ENCODE data around the gene ACAT2.
"Not testable (repeated sequence)": the region's sequence is repeated elsewhere in the genome, so short reads cannot be mapped to it uniquely, and the experiment has no call there.

Gene ACAT2

DNA sequence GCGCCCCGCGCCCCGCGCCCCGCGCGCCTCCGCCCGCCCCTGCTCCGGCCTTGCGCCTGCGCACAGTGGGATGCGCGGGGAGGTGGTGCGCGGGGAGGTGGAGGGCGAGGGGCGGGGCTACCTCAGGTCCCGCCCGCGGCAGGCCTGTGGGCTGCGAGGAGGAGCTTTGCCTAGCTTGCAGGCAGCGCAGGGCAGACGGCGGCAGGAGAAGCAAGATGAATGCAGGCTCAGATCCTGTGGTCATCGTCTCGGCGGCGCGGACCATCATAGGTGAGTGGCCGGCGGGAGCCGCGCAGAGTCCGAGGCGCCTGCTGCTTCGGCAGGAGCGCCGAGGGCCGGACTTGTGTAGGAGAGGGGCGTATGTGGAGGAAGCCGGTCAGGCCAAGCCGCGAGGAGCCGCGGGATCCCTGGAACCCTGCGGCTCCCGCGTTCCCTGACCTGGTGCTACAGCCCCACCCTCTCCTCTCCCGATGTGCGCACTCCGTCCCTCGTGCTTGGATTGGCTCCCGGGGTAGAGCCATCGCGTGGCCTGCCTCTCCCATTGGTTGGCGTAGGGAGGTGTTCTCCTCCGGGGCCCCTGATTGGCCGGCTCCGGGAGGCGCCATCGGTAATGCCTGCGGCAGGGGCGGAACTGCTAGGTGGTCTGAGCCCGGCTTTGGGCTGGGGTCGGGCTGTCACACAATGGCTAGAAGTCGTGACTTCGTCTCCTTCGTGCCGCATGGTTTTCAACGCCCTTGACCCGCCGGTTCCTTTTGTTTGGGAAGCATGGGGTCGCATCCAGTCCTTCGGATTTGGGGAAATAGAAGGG is at the start of gene ACAT2:
TSS of gene ACAT2 (plus strand) at position 173 of the 808 bp plus-strand sequence. CDS start at position 216, 43 bp downstream.
- peak; percentile 92 for DNase-seq

DNA sequence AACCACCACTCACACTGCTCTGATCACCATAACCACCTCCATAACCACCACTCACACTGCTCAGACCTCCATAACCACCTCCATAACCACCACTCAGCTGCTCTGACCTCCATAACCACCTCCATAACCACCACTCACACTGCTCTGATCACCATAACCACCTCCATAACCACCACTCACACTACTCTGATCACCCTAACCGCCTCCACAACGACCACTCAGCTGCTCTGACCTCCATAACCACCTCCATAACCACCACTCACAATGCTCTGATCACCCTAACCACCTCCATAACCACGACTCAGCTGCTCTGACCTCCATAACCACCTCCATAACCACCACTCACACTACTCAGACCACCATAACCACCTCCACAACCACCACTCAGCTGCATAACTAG is 49.5 kb upstream of the ACAT2 start:
- DNase-seq, result not testable (repeated sequence)

DNA sequence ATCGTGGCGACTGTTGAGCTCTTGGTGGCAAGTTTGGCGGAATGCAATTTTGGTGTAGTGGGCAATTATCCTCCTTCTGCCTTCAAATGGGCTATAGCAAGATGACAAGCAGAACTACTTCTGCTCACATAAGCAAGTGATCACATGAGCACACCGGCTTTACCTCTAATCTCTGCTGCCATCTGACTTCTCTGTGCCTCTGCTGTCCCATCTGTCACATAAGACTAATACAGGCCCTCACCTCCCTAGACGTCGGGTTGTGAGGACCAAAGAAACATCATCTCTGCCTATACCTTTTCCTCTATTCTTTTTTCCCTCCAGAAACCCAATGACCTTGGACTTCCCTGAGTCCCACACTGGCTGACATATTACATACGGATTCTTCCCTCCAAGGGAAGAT is 47.9 kb upstream of the ACAT2 start:
- DNase-seq, result no peak

DNA sequence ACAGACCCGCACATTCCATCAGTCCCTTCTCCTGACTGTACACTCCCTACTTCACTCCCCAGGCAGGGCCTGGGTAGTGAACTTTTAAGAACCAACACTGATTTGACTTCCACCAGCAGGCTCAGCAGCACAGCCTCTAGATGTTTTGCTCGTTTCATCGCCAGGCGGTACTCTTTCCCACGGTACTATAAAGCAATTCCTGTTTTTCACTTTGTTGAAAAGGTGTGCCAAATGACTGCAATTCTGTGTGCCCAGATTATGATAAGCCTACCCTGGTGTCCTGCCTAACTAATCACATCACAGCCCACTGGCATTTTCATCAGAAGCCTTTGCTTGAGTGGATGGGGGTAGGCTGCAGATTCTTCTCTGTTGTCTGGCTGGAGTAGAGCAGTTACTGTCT is 47.4 kb upstream of the ACAT2 start:
- DNase-seq, result no peak

DNA sequence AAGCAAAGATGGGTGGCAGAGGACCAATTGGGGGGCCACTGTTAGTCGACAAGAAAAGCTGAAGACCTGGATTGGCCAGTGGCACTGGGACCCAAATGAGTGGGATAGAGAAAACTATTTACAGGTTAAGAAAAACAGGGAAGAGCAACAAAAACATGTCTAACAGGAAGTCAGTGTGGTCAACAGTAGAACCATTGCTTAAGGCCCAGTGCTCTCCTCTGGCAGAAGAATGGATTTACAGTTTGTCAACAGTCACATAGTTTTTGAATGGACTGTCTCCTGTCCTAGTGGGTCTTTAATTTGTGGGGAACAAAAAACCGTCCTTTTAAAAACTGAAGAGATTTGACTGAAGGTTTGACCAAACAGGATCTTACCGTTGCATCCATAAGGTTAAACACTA is 46.7 kb upstream of the ACAT2 start:
- DNase-seq, result no peak

DNA sequence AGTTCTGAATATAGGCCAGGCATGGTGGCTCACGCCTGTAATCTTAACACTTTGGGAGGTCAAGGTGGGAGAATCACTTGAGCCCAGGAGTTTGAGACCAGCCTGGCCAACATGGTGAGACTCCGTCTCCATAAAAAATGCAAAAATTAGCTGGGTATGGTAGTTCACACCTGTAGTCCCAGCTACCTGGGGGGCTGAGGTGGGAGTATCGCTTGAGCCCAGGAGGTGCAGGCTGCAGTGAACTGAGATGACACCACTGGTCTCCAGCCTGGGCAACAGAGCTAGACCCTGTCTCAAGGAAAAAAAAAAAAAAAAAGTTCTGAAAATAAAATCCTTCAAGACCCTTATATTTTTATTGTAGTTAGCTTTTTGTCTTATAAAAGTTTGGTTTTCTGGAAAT is 46.2 kb upstream of the ACAT2 start:
- DNase-seq, result no peak

DNA sequence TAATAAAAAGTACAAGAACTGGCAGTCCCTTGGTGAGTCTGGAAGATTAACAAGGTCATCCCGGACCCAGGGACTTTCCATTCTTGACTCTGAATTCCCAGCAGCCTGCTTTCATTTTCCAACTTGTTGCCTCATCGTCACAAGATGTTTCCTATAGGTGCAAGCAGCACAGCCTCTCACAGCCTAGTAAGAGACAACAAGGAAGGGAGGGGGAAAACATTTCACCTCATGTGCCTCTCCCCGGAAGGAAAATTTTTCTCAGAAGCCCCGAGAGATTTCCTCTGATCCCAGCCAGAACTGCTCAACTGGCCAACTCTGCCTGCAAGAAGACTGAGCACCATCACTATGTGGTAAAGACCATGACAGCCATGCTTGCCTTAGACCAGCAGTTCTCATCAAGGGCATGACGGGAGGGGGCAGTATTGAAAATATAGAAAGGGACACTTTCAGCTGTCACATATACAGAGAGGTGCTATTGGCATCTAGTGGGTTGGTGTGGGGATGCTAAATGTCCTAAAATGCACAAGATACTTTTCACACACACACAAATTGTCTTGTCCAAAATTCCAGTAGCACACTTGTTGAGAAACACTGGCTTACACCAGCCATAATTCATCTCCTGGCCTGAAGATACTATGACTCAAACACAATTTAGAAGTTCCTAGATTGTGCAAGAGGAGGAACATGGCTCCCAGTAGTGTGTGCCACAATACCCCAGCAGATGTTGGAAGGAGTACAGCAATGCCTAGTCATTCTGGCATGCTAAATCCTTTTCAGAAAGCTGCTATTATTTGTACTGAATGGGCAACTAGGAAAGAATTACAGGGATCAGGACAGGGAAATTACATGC is 45.4 kb upstream of the ACAT2 start:
- no peak for DNase-seq

DNA sequence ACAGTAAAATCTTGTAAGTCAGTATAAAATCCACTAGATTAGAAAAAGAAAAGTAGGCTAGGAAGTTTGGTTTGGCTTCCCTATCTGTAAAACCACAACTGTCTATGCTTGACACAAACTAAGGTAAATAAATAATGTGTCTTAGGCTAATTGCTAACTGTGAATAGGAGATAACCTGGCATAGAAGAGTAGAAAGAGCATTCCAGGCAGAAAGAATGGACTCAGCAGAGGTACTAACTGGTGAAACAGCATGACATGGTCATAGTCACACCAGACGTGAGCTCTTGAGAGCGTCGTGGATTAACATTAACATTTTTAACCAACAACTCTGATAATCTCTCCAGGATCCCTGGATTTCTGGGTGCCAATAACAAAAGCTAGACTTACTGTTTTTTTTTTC is 43.2 kb upstream of the ACAT2 start:
- DNase-seq, result no peak

DNA sequence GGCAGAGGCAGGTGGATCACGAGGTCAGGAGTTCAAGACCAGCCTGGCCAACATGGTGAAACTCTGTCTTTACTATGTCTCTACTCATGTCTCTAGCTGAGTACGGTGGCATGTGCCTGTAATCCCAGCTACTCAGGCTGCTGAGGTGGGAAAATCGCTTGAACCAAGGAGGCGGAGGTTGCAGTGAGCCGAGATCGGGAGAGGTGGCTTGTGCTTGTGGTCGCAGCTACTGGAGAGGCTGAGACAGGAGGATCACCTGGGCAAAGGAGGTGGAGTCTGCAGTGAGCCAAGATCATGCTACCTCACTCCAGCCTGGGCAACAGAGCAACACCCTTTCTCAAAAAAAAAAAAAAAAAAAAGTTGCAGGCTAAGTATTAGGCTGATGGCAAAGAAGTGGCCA is 42.6 kb upstream of the ACAT2 start:
- no peak for DNase-seq

DNA sequence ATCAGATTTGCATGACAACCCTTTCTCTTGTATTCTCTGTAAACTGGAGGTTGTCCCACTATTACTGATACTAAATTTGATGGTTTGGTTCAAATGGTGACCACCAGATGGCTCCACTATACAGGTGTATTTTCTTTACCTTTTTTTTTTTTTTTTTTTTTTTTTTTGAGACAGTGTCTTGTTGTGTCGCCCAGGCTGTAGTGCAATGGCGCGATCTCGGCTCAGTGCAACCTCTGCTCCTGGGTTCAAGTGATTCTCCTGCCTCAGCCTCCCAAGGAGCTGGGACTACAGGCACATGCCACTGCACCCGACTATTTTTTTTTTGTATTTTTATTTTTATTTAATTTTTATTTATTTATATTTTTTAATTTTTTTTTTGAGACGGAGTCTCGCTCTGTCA is 41.1 kb upstream of the ACAT2 start:
- DNase-seq, result no peak

DNA sequence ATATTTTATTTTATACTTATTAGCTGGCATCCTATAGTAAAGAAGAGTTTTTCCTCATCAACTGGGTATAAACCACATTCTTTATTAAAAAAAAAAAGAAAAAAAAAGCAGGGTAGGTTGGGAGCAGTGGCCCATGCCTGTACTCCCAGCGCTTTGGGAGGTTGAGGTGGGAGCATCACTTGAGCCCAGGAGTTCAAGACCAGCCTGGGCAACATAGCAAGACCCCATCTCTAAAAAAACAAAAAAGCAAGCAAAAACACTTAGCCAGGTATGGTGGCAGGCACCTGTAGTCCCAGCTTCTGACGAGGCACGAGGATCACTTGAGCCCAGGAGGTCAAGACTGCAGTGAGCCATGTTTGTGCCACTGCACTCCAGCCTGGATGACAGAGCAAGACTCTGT is 39.9 kb upstream of the ACAT2 start:
- DNase-seq, result not testable (repeated sequence)

DNA sequence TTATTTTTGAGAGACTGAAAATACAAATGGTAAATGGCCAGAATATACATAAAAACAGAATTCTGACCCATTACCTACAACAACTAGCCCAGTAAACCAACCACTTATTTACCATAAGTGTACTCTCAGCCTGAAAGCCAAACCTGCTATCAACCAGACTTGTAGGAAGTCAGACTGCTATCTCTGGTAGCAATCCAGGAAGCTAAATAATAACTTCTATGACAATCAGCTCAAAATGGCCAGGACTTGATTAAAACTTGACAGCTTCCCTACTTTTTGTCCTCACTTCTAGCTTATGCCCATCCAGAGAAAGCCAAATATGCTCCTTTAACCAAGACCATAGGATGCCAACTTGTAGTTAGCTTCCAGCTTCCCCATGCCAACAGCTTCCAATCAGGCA is 39.2 kb upstream of the ACAT2 start:
- no peak for DNase-seq

DNA sequence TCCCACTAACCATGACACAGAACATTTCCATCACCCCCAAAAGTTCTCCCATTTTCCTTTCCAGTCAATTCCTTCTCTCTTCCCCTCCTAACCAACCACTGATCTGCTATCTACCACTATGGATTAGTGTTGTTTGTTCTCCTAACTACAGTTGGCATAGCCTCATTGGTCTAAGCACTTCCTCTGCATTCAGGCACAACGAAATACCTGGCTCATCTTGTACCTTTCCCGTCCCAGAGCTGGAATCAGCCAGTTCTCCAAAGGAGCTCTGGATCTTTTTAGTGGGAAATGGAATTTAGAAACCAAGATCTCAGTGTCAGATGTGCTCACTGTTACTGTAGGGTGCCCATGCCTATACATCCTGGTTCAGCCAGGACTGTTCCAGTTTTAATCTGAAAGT is 38.6 kb upstream of the ACAT2 start:
- DNase-seq, result no peak

DNA sequence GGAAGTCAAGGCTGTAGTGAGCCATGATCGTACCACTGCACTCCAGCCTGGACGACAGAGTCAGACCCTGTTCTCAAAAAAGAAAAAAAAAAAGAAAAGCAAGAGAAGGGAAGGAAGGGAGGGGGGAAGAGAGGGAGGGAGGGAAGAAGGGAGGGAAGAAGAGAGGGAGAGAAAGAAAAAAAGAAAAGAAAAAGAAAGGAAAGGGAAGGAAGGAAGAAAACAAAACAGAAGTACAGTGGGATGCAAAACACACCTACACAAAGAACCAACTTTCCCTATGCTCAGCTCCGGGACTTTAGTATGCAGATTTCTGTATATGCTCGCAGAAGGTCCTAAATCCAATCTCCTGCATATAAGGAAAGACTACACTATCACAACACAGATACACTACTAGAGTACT is 37.1 kb upstream of the ACAT2 start:
- DNase-seq, result no peak

DNA sequence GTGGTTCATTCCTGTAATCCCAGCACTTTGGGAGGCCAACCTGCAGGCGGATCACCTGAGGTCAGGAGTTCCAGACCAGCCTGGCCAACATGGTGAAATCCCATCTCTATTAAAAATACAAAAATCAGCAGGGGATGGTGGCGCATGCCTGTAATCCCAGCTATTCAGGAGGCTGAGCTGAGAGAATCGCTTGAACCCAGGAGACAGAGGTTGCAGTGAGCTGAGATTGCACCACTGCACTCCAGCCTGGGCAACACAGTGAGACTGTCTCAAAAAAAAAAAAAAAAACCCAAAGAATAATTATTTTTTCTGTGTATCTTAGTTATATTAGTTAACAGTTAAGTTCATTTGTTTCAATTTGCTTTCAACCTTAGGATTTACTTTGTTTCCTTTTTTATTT is 36.6 kb upstream of the ACAT2 start:
- DNase-seq, result not testable (repeated sequence)

DNA sequence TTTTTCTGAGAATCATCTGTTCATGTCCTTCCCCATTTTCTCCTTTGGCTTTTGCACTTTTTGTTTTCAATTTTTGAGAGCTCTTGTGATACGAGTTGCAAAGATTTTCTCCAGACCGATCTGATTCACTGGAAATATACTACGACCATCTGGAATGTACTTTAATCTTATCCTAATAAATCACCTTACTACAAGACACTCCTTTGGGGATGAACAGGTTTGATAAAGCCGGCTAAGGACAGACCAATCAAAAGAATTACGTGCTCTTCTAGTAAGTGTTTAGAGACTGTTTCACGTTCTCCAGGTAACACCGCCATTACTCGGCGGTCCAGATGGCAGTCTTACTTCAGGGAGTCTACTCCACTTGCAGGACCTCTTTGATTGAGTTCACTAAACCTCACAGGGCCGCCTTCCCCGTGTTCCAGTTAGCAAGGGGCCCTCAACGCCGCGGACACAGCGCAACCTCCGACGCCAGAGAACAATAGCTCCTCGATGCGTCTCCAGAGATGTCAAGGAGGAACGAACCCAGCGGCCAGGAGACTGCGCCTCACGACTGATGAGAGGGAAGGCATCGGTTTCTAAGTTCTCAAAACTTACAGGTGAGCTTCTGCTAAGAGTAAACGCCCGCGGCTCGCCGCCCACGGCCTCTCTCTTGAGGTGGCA is 35.5 kb upstream of the ACAT2 start:
- DNase-seq, result no peak

DNA sequence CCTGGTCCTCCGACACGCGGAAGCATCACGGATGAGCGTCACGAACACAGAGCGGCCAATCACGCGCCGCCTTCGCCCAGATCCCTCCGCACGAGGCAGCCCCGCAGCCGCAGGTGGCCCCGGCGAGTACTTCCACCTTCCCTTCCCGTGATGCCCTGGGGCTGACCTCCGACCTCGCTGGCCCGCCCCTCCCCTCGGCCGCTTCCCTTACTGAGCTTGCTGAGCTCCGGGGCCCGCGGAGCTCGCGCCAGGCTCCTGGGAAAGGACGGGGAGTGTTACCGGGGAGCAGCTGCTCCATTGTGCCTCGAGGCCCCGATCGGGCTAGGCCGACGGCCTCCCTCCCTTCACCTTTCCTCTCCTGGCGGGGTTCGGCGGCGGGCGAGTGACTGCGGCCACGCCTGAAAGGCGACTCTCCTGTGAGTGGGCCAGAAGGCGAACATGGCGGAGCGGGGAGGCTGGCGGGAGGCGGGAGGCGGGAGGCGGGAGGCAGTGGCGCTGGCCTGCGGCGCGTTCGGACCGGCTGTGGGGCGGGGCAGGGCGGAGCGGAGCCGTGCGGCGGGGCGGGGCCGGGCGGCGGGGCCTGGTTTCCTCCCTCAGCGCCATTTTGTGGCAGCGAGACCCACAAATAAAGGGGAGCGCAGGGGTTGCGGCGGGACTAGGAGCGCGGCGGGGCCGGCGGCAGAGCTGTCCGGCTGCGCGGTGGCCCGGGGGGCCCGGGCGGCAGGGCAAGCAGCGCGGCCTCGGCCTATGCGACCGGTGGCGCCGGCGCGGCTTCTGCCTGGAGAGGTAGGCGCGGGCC is 34.7 kb upstream of the ACAT2 start, which contains the start of gene WTAP:
TSS of gene WTAP (plus strand) at position 589 of the 799 bp plus-strand sequence. CDS start 8,760 bp downstream, outside the sequence.
- DNase-seq, result peak; percentile 98

DNA sequence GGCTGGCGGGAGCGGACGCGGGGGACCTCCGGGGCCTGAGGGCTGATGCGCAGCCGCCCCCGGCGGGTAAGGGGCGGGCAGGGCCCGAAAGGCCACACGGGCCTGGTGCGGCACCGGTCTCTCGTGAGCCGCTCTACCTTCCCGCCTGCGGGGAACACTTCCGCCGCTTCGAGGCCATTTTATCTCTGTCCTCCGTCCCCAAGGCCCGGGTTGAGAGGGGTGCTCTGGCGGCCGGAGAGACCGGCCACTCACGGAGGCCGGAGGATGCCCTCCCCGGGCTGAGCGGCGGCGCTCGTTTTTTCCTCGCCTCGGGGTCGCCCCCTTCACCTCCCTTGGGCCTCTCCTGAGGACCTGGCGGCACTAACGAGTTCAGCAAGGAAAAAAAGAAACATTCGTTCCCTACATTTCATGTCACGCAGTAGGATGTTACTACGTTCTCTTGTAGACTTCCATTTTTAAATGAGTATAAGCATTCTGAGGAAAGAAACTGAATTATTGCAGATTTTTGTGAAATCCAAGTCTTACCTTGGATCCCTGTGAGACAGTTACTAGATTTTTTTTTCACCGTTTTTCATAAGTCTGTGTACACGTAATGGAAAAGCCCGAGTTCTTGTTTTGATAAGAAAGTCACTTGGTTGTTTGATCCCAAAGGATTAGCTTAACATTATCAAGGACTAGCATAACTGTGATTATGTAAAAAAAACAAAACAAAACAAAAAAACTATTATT is 34.0 kb upstream of the ACAT2 start:
- peak; percentile 66 for DNase-seq

DNA sequence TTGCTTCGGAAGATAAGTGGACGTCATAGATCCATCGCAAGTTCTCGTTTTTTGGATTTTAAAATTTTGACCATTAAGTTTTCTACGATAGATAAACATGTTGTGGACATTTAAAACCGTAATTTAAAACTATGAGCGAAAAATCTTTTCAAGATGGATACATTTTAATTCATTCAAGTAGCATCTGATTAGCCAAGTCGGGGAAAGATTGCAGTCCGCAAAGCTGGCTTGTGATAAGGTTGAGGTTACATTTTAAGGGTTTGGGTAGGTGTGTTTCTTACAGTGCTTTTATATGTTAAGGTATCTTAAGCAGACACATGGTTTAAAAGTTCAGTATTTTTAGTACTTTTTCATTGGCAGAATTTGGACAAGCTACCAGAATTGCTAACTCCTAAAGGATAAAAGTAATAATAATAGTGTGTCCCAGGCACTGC is 33.3 kb upstream of the ACAT2 start:
- DNase-seq, result no peak

DNA sequence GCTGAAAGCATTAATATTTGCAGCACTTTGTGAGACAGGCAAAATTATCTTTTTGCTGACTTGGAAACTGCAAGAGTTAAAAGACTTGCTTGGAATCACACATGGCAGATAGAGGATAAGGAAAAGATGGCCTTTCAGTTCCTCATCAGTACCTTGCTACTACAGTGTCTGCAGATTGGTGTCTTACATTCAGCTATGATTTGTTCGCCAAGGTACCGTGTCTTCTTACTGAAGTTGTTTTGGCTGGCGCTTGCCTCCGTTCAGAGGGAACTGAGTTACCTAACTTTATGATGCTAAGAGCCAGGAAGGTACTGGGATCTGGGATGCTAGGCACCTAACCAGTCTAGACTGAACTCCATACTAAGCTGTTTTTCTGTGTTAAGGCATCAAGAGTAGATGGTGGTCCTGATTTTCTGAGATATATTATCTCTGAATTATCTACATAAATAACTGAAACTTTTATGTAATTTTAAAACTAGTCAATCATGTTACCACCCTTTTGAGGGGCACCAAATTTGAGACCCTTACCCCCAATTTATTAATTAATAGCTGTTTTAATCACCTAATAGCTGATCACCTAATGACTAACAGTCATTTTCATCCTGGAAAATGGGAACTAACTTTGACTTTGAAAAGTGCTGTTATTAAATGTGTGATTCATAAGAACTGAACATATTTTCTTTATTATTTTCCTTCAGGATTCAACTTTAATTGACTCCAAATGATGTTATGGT is 32.1 kb upstream of the ACAT2 start:
- DNase-seq, result no peak

DNA sequence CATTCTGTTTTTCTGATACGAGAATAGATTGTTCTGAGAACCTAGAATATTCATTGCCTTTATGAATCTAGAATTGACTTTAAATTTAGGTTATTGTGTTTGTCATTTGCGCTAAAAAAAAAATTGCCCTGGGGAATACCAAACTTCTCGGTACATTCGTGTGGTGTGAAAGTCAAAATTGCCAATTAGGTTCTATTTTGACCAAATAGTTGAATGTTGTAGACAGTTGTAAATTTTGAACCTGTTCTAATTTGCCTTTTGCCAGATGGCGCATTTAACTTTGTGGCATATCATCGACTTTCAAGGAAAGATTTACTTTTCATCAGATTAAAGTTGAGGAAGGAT is 31.5 kb upstream of the ACAT2 start:
- DNase-seq, result no peak
